ENCODE data around the gene CARNS1. TPM values are rescaled to one million over a fixed set of nuclear protein-coding genes. Genes with fewer than 3 reads are reported as not detected.
A peak's percentile ranks its signal among the peaks of the same experiment; 100 is the strongest.

The CARNS1 gene
- total and polyA plus RNA-seq, 9 of the 15 experiments (the other 6 are each of a cell fraction or from before 2014, with no cell fraction given), result 0.01 to 0.18 (median 0.06) TPM; not detected in 3

DNA sequence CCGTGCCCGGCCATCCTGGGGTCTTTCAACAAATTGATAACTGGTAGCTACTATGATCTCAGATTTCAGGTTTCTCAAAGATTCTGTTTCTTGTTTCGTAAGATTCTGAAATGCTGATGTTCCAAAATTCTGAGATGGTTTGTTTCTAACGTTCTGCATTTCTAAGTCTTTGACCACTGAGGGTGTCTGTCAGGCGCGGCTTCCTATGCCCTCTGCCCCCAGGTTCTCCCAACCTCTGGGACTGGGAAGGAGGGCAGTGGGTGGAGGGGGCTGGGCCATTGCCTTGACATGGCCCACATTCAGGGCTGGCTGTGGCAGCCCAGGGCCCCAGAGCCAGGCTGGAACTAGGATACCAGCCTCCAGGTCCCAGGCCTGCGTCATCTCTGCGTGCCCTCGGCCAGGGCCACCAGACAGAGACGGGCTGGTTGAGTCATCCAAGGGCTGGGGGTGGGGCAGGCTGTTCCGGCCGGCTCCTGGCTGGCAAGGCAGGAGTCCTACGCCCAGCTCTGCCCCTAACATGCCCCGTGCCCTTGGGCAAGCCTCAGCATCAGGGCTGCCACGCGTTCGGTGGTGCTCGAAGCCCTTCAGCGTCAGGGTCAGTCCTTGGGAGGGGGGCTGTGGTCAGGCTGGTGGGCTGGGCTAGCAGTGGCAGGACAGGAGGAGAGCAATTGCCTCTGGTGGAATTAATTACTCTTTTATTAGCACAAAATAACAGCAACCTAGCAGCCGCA is 48.4 kb downstream of the CARNS1 start (continued):
- TF ChIP-seq ZNF324 (CRISPR knock-in tag; IDR thresholded peaks at IDR 0.05), result 0 out of 2 replicates have a peak, but pooled peaks have one; percentile 16
- TF ChIP-seq ARID1B (IDR thresholded peaks at IDR 0.05), result peak; percentile 55
- TF ChIP-seq SP1 (CRISPR knock-in tag; IDR thresholded peaks at IDR 0.05), result 0 out of 2 replicates have a peak, but pooled peaks have one; percentile 23
- peak; percentile 96 for TF ChIP-seq CREB1 (IDR thresholded peaks at IDR 0.05)
- peak; percentile 95 for TF ChIP-seq CREB1 (CRISPR knock-in tag; IDR thresholded peaks at IDR 0.05)
- TF ChIP-seq, protein P1, sequence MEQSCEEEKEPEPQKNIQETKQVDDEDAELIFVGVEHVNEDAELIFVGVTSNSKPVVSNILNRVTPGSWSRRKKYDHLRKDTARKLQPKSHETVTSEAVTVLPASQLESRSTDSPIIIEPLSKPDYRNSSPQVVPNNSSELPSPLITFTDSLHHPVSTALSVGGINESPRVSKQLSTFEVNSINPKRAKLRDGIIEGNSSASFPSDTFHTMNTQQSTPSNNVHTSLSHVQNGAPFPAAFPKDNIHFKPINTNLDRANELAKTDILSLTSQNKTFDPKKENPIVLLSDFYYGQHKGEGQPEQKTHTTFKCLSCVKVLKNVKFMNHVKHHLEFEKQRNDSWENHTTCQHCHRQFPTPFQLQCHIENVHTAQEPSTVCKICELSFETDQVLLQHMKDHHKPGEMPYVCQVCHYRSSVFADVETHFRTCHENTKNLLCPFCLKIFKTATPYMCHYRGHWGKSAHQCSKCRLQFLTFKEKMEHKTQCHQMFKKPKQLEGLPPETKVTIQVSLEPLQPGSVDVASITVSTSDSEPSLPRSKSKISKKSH (CRISPR knock-in tag; IDR thresholded peaks at IDR 0.05), result no peak
- TF ChIP-seq NFE2 (IDR thresholded peaks at IDR 0.05; ENCODE audit: low read depth), result peak; percentile 35; the same call in 1 of the 2 replicates
- TF ChIP-seq FOSL1 (tag; conservative IDR thresholded peaks at IDR 0.05), result peak; percentile 97
- TF ChIP-seq, protein P2, sequence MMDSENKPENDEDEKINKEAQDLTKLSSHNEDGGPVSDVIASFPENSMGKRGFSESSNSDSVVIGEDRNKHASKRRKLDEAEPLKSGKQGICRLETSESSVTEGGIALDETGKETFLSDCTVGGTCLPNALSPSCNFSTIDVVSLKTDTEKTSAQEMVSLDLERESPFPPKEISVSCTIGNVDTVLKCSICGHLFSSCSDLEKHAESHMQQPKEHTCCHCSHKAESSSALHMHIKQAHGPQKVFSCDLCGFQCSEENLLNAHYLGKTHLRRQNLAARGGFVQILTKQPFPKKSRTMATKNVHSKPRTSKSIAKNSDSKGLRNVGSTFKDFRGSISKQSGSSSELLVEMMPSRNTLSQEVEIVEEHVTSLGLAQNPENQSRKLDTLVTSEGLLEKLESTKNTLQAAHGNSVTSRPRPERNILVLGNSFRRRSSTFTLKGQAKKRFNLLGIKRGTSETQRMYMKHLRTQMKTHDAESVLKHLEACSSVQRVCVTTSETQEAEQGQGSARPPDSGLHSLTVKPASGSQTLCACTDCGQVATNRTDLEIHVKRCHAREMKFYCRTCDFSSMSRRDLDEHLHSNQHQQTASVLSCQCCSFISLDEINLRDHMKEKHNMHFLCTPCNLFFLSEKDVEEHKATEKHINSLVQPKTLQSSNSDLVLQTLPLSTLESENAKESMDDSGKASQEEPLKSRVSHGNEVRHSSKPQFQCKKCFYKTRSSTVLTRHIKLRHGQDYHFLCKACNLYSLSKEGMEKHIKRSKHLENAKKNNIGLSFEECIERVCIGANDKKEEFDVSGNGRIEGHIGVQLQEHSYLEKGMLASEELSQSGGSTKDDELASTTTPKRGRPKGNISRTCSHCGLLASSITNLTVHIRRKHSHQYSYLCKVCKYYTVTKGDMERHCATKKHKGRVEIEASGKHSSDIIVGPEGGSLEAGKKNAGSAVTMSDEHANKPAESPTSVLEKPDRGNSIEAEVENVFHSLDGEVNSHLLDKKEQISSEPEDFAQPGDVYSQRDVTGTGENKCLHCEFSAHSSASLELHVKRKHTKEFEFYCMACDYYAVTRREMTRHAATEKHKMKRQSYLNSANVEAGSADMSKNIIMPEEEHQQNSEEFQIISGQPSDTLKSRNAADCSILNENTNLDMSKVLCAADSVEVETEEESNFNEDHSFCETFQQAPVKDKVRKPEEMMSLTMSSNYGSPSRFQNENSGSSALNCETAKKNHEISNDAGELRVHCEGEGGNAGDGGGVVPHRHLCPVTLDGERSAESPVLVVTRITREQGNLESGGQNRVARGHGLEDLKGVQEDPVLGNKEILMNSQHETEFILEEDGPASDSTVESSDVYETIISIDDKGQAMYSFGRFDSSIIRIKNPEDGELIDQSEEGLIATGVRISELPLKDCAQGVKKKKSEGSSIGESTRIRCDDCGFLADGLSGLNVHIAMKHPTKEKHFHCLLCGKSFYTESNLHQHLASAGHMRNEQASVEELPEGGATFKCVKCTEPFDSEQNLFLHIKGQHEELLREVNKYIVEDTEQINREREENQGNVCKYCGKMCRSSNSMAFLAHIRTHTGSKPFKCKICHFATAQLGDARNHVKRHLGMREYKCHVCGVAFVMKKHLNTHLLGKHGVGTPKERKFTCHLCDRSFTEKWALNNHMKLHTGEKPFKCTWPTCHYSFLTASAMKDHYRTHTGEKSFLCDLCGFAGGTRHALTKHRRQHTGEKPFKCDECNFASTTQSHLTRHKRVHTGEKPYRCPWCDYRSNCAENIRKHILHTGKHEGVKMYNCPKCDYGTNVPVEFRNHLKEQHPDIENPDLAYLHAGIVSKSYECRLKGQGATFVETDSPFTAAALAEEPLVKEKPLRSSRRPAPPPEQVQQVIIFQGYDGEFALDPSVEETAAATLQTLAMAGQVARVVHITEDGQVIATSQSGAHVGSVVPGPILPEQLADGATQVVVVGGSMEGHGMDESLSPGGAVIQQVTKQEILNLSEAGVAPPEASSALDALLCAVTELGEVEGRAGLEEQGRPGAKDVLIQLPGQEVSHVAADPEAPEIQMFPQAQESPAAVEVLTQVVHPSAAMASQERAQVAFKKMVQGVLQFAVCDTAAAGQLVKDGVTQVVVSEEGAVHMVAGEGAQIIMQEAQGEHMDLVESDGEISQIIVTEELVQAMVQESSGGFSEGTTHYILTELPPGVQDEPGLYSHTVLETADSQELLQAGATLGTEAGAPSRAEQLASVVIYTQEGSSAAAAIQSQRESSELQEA (IDR thresholded peaks at IDR 0.05; ENCODE audit: low read depth), result 0 out of 2 replicates have a peak, but pooled peaks have one; percentile 26
- peak; percentile 76; the same call in 1 of the 2 replicates for TF ChIP-seq NFRKB (IDR thresholded peaks at IDR 0.05; ENCODE audit: low read depth)
- peak; percentile 97 for TF ChIP-seq JUND (IDR thresholded peaks at IDR 0.05; ENCODE audit: borderline replicate concordance, low read depth, low read length)
- TF ChIP-seq JUND (tag; IDR thresholded peaks at IDR 0.05; ENCODE audit: borderline replicate concordance, low read depth, low read length), result peak; percentile 94; the same call in 2 of the 3 replicates
- peak; percentile 92 for TF ChIP-seq SMAD4 (CRISPR knock-in tag; conservative IDR thresholded peaks at IDR 0.05)
- no peak for TF ChIP-seq TCF7 (IDR thresholded peaks at IDR 0.05; ENCODE audit: borderline replicate concordance)
- TF ChIP-seq, protein P3, sequence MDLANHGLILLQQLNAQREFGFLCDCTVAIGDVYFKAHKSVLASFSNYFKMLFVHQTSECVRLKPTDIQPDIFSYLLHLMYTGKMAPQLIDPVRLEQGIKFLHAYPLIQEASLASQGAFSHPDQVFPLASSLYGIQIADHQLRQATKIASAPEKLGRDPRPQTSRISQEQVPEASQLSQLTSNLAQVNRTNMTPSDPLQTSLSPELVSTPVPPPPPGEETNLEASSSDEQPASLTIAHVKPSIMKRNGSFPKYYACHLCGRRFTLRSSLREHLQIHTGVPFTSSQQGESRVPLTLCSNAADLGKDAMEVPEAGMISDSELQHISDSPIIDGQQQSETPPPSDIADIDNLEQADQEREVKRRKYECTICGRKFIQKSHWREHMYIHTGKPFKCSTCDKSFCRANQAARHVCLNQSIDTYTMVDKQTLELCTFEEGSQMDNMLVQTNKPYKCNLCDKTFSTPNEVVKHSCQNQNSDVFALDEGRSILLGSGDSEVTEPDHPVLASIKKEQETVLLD (IDR thresholded peaks at IDR 0.05), result peak; percentile 66; the same call in 1 of the 2 replicates
- TF ChIP-seq CEBPG (CRISPR knock-in tag; IDR thresholded peaks at IDR 0.05), result peak; percentile 65
- TF ChIP-seq CEBPG (tag; conservative IDR thresholded peaks at IDR 0.05 in 1 of 2, IDR thresholded peaks at IDR 0.05 in 1 of 2), result peak in 1 of 2 experiments; percentile 43; a peak in 3 of 4 replicates

All from K562 (cell line).